Thoracic aorta (tissue), 2 donors: ENCODE results near the gene IGF1R. TPM values are rescaled to one million over a fixed set of nuclear protein-coding genes. Genes with fewer than 3 reads are reported as not detected.

Experiments
- ATAC-seq: fragments of 150-250 bp; one replicate; pipeline ENCODE4 v1.8.0; 2017; ENCODE audit warnings: low read depth; ENCODE audit not compliant: insufficient number of reproducible peaks, low FRiP score
- DNase-seq: peaks from one replicate; pipeline ENCODE4 v3.0.0-alpha.2; 2020; ENCODE audit warnings: low spot score
- H3K27ac ChIP-seq, 2 donors: fragments of 200-600 bp; sonication (generic); 1 replicate in 1 of 2; 2 replicates in 1 of 2; pipeline ENCODE4 v1.5.1; 2016; ENCODE audit warnings: mild to moderate bottlenecking in 2 of 2, moderate library complexity in 2 of 2
- H3K27me3 ChIP-seq: fragments of 200-600 bp; sonication (generic); replicated peaks from 2 replicates; pipeline ENCODE4 v1.6.0; 2016; ENCODE audit warnings: mild to moderate bottlenecking; ENCODE audit not compliant: insufficient read depth
- H3K36me3 ChIP-seq: fragments of 200-600 bp; sonication (generic); one replicate; pipeline ENCODE4 v1.5.1; 2016
- H3K4me1 ChIP-seq, 2 donors: fragments of 200-600 bp; sonication (generic); 1 replicate in 1 of 2; 2 replicates in 1 of 2; pipeline versions ENCODE4 v1.5.1 to v1.6.0; 2016; ENCODE audit warnings: low read depth in 2 of 2, mild to moderate bottlenecking in 1 of 2; ENCODE audit not compliant: control insufficient read depth in 1 of 2
- H3K4me3 ChIP-seq: fragments of 200-600 bp; sonication (generic); 2 replicates; pipeline ENCODE4 v1.5.1; 2016; ENCODE audit warnings: mild to moderate bottlenecking
- H3K9me3 ChIP-seq: fragments of 200-600 bp; sonication (generic); 2 replicates; pipeline ENCODE4 v1.5.1; 2016
- CTCF ChIP-seq: fragments of 200-600 bp; sonication (generic); IDR thresholded peaks from one replicate; pipeline ENCODE4 v1.5.1; 2019; ENCODE audit warnings: antibody characterized with exemption
- total RNA-seq, 2 donors: library from RNA; depleted of rRNA; stranded (reverse); fragments of >200 nt; gene quantifications; one replicate each; pipeline versions ENCODE4 v1.1.0 to v1.2.3, GENCODE V29; 2016

Gene IGF1R
- total RNA-seq, 2 donors from 2014 or later, result 127 to 159 TPM

GRCh38 chr15:98838387-98839259 is 190.3 kb downstream of the IGF1R start:
- ATAC-seq, result no peak
- Histone ChIP-seq H3K9me3 (no peaks in the 10 kb centered on the region), H3K36me3 (peaks cover 3% of the 10 kb centered on the region), H3K27me3 (no peaks in the 10 kb centered on the region), H3K4me1 (peaks cover 15 to 40% of the 10 kb centered on the region in 2 donors), H3K27ac (no peak overlapping the region), H3K4me3 (no peak overlapping the region)
- no peak for TF ChIP-seq CTCF
- no peak for DNase-seq

- Histone ChIP-seq H3K4me3 (no peak overlapping the region), H3K9me3 (no peaks in the 10 kb centered on the region), H3K27ac (no peak overlapping the region), H3K36me3 (no peaks in the 10 kb centered on the region), H3K27me3 (no peaks in the 10 kb centered on the region), H3K4me1 (peaks cover 21 to 49% of the 10 kb centered on the region in 2 donors)
- ATAC-seq (no peak), DNase-seq (no peak)
- no peak for TF ChIP-seq CTCF
Measured at GRCh38 chr15:98840053-98840452, 191.7 kb downstream of the IGF1R start.

DNA sequence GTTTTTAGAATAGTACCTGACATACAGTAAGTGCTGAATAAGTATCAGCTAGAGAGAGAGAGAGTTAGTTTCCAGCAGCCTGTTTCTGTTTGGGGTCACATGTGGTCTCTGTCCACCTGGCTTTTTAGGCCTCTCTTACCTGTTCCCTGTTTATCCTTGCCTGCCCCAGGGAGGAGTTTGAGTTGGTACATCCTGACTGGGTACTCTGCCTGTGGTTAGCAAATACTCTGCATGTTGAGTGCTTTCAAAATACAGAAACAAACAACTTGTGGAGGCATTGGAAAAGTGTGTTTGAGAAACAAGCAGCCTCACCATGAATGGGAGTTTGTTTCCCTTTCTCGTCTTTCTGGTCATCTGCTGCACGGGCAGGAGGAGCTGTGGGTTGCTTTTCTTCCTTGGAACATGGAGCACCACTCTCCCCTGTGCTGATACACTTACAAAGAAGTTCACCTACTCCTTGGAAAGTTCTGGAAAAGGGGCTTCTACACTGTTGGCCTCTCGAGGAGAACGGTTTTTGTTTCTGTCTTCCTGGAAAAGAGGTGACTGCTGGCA is 193.2 kb downstream of the IGF1R start:
- ATAC-seq (no peak), DNase-seq (no peak)
- Histone ChIP-seq H3K27me3 (no peaks in the 10 kb centered on the region), H3K9me3 (no peaks in the 10 kb centered on the region), H3K36me3 (no peaks in the 10 kb centered on the region), H3K4me1 (peaks cover 26 to 49% of the 10 kb centered on the region in 2 donors), H3K4me3 (no peak overlapping the region), H3K27ac (no peak overlapping the region)
- no peak for TF ChIP-seq CTCF

GRCh38 chr15:98842192-98842972 is 194.0 kb downstream of the IGF1R start:
- Histone ChIP-seq H3K27me3 (no peaks in the 10 kb centered on the region), H3K36me3 (no peaks in the 10 kb centered on the region), H3K27ac (no peak overlapping the region), H3K9me3 (no peaks in the 10 kb centered on the region), H3K4me1 (peaks cover 26 to 46% of the 10 kb centered on the region in 2 donors), H3K4me3 (no peak overlapping the region)
- no peak for TF ChIP-seq CTCF
- DNase-seq, result no peak
- no peak for ATAC-seq

- no peak for ATAC-seq
- H3K4me3 ChIP-seq, result no peak overlapping the region
- no peak for TF ChIP-seq CTCF
- H3K4me1 ChIP-seq, result peaks cover 26 to 46% of the 10 kb centered on the region in 2 donors
- H3K36me3 ChIP-seq, result no peaks in the 10 kb centered on the region
- H3K9me3 ChIP-seq, result no peaks in the 10 kb centered on the region
- H3K27ac ChIP-seq, result no peak overlapping the region
- no peak for DNase-seq
- no peaks in the 10 kb centered on the region for H3K27me3 ChIP-seq
Measured at GRCh38 chr15:98842973-98843285, 194.6 kb downstream of the IGF1R start.
